Body of pancreas (tissue), 4 donors: Measurements from ENCODE around the gene KCNJ10. TPM values are rescaled to one million over a fixed set of nuclear protein-coding genes. Genes with fewer than 3 reads are reported as not detected.

Experiments
- ATAC-seq: fragments of 150-250 bp; one replicate; pipeline ENCODE4 v1.9.1; 2016
- DNase-seq, 4 donors: peaks; one replicate each; pipeline ENCODE4 v3.0.0-alpha.2; 2019
- H3K27ac ChIP-seq, 4 donors: fragments of 200-600 bp; sonication (generic); 1 replicate in 3 of 4; 2 replicates in 1 of 4; pipeline versions ENCODE4 v1.5.1 to v1.6.1; 2016 to 2019; ENCODE audit warnings: mild to moderate bottlenecking in 1 of 4, mixed read lengths in 1 of 4, moderate library complexity in 1 of 4
- H3K27me3 ChIP-seq, 2 donors: fragments of 200-600 bp; sonication (generic); one replicate each; pipeline ENCODE4 v1.6.0; 2016; ENCODE audit warnings: mild to moderate bottlenecking in 1 of 2
- H3K36me3 ChIP-seq, 2 donors: fragments of 200-600 bp; sonication (generic); replicated peaks in 1 of 2; 2 replicates each; pipeline ENCODE4 v1.5.1; 2016; ENCODE audit warnings: low read depth in 2 of 2; ENCODE audit not compliant: insufficient read depth in 1 of 2
- H3K4me1 ChIP-seq: fragments of 200-600 bp; sonication (generic); one replicate; pipeline ENCODE4 v1.6.0; 2016
- H3K4me3 ChIP-seq, 2 donors: fragments of 200-600 bp; sonication (generic); 1 replicate in 1 of 2; 2 replicates in 1 of 2; pipeline ENCODE4 v1.5.1; 2016 to 2019
- H3K9me3 ChIP-seq, 3 donors: fragments of 200-600 bp; sonication (generic); 1 replicate in 2 of 3; 2 replicates in 1 of 3; pipeline ENCODE4 v1.5.1; 2016
- POLR2A ChIP-seq, 3 donors: fragments of 450-650 bp; IDR thresholded peaks; one replicate each; pipeline ENCODE4 v1.6.1; 2016; ENCODE audit warnings: antibody characterized with exemption in 3 of 3, mild to moderate bottlenecking in 2 of 3
- WGBS, 2 donors: methylation state at CpG; one replicate each; pipeline ENCODE4 v1.1.5; 2017; 5-methylcytosine and 5-hydroxymethylcytosine counted together
- intact Hi-C: fragments of 100-400 bp; cut with DNase I; formaldehyde crosslinking; loops from one replicate; pipeline ENCODE4 v1.15.1; 2023
- total RNA-seq, 2 donors: library from RNA; depleted of rRNA; stranded (reverse); fragments of >200 nt; gene quantifications; one replicate each; pipeline ENCODE4 v1.1.0, GENCODE V29; 2016
- TF ChIP-seq, protein P1 (sequence below), 7 experiments: fragments of 450-650 bp in 4 of 7; fragments of 200-600 bp in 3 of 7; sonication (generic) in 3 of 7; IDR thresholded peaks; one replicate each; pipeline ENCODE4 v1.5.1; 2016 to 2019; ENCODE audit warnings: antibody characterized with exemption in 7 of 7

Gene KCNJ10
- total RNA-seq, 2 donors from 2014 or later: not detected

DNA sequence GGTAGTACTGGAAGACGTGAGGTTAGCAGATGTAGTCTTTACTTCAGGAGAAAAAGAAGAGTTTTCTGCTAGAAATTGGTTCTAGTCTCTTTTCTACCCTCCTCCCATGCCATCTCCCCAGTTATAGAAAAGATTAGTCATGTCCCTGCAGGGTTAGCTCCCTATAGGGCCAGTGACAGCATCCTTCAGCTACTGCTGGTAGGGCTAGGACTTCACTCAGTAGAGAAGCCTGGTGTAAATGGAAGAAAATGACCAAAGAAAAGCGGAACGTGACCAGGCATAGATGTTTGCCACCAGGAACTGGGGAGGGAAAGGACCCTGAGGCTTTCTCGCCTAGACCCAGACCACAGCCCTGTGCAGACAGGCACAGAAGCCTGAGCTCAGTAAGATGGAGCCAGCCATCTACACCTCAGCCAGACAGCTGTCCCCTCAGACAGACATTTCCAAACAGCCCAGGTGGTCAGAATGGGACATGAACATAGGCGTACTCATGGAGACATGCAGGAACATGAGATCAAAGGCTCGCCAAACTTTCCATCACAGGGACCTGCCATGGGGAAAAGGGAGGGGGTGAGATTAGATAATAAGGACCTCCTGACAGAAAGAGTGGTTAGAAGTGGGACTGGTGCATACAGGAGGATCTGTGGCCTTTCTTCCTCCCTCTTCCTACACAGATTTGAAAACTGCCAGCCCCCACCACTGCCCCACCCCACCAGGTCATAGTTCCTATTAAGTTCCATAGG, 92.4 kb downstream of the KCNJ10 start:
- ATAC-seq: no peak
- no peaks in the 10 kb centered on the region for H3K27me3 ChIP-seq
- H3K4me1 ChIP-seq: no peaks in the 10 kb centered on the region
- H3K36me3 ChIP-seq: no peaks in the 10 kb centered on the region
- intact Hi-C loops: no loop called here
- H3K27ac ChIP-seq: no peak overlapping the region
- H3K9me3 ChIP-seq: no peaks in the 10 kb centered on the region
- WGBS, 2 donors: 81 to 87% methylated on average over 6 of the region's 6 CpGs
- TF ChIP-seq, protein P1, sequence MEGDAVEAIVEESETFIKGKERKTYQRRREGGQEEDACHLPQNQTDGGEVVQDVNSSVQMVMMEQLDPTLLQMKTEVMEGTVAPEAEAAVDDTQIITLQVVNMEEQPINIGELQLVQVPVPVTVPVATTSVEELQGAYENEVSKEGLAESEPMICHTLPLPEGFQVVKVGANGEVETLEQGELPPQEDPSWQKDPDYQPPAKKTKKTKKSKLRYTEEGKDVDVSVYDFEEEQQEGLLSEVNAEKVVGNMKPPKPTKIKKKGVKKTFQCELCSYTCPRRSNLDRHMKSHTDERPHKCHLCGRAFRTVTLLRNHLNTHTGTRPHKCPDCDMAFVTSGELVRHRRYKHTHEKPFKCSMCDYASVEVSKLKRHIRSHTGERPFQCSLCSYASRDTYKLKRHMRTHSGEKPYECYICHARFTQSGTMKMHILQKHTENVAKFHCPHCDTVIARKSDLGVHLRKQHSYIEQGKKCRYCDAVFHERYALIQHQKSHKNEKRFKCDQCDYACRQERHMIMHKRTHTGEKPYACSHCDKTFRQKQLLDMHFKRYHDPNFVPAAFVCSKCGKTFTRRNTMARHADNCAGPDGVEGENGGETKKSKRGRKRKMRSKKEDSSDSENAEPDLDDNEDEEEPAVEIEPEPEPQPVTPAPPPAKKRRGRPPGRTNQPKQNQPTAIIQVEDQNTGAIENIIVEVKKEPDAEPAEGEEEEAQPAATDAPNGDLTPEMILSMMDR (IDR thresholded peaks at IDR 0.05): no peak
- TF ChIP-seq POLR2A (IDR thresholded peaks at IDR 0.05): no peak
- no peak overlapping the region for H3K4me3 ChIP-seq
- no peak for DNase-seq

DNA sequence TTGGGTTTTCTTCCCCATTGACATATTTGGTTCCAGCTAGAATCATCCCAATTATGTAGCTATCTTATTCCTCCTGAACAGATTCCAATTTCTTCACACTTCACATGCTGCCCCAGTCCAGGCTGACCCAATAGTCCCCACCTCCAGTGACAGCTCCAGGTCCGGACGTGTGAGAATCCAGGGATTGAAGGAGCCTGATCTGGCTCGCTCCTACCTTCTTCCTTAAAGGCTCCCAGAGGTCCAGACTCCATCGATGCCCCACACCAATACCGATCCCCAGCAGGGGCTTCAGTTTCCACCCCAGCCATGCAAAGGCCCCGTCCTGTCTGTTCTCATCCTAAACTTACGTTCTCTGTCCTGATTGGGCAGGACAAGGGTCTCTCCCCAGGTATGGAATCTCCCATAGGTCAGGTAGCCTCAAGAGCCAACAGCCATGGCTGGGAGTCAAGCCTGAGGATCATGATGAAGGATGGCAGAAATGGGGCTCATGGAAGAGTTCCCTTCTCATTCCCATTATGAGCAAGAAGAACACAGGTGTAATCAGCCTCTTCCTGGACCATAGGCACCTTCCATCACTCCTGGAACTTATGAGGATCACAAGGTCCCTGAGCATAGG, 95.5 kb downstream of the KCNJ10 start:
- DNase-seq (no peak), ATAC-seq (no peak)
- no peak overlapping the region for H3K27ac ChIP-seq
- intact Hi-C loops: no loop called here
- H3K36me3 ChIP-seq: no peaks in the 10 kb centered on the region
- H3K9me3 ChIP-seq: no peaks in the 10 kb centered on the region
- TF ChIP-seq POLR2A (IDR thresholded peaks at IDR 0.05): no peak
- TF ChIP-seq, protein P1 (IDR thresholded peaks at IDR 0.05): no peak
- no peaks in the 10 kb centered on the region for H3K27me3 ChIP-seq
- no peak overlapping the region for H3K4me3 ChIP-seq
- WGBS, 2 donors: 87 to 93% methylated on average over 7 of the region's 7 CpGs
- H3K4me1 ChIP-seq: peaks cover 19% of the 10 kb centered on the region

DNA sequence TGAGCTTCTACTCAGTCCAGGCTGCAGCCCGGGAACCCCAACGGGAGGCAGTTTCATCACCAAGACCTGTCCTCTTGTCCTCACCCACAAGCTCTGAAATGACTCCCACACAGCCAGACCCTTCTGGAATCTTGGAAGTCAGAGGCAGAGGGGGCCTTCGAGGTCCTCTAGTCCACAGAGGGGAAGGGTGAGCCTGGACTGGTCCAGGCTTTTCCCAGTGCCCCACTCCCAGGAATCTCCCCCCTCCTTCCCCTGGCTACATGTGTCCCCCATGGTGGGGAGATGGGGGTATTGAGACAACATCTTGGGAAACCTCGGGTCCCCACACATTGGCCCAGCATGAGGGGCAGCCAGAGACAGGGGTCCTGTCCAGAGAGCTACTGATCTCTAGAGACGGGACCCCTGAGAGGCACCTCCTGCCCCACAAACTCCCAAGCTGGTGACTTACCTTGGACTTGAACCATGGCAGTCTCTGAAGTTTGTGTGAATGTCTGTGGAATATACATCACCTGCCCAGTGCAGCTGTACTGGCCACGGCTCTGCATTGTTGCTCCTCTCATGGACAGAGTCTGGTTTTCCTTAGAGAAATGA, 96.5 kb downstream of the KCNJ10 start:
- H3K9me3 ChIP-seq: no peaks in the 10 kb centered on the region
- H3K36me3 ChIP-seq: no peaks in the 10 kb centered on the region
- intact Hi-C loops: no loop called here
- no peaks in the 10 kb centered on the region for H3K27me3 ChIP-seq
- peaks cover 19% of the 10 kb centered on the region for H3K4me1 ChIP-seq
- TF ChIP-seq POLR2A (IDR thresholded peaks at IDR 0.05): no peak
- TF ChIP-seq, protein P1 (IDR thresholded peaks at IDR 0.05): no peak
- H3K4me3 ChIP-seq: no peak overlapping the region
- no peak for ATAC-seq
- WGBS, 2 donors: 79 to 86% methylated on average over 5 to 6 of the region's 6 CpGs
- DNase-seq: no peak
- H3K27ac ChIP-seq: no peak overlapping the region

DNA sequence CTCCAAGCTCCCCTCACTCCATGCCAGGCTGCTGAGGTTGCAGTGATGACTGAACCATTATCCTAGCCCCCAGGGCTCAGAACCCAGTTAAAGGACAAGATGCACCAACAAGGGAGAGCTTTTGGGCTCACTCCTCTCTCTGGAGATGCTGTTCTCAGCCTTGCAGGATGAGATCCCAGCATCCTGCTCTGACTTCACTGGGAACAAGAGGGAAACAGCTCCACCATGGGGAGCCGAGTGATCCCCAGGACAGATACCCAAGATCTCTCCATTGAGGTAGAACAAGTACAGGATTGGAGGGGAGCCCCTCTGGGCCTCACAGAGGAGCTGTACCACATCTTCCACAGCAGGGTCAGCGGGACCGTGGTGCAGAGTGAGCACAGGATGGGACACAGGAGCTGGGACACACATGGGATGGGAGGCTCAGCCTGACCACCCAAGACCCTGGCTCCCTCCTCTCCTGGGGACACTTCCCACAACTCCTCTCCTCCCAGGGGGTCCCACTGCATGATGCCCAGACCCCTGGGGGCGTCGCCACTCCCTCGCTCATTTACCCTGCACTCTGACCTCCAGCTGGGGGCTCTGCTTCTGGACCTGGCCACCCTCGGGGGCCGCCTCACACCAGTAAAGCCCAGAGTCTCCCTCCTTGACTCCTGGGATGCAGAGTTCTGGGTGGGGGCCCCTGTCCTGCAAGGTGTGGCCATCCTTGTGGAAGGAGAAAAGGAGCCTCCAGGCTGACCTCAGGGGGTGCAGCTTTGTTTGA, 97.3 kb downstream of the KCNJ10 start:
- H3K9me3 ChIP-seq: no peaks in the 10 kb centered on the region
- H3K27me3 ChIP-seq: no peaks in the 10 kb centered on the region
- no peaks in the 10 kb centered on the region for H3K36me3 ChIP-seq
- intact Hi-C loops: no loop called here
- WGBS, 2 donors: 81 to 99% methylated on average over 5 to 8 of the region's 8 CpGs
- H3K4me1 ChIP-seq: peaks cover 19% of the 10 kb centered on the region
- H3K27ac ChIP-seq: no peak overlapping the region
- TF ChIP-seq, protein P1 (IDR thresholded peaks at IDR 0.05): no peak
- TF ChIP-seq POLR2A (IDR thresholded peaks at IDR 0.05): no peak
- DNase-seq (no peak), ATAC-seq (no peak)
- H3K4me3 ChIP-seq: no peak overlapping the region
